ENCODE measurements around the gene ITGB6. TPM values are rescaled to one million over a fixed set of nuclear protein-coding genes. Genes with fewer than 3 reads are reported as not detected.

The ITGB6 gene
- total RNA-seq, 1 donor from 2014 or later, result 17.2 TPM

- H3K36me3 ChIP-seq, result no peaks in the 10 kb centered on the region
- no peak overlapping the region for H3K4me3 ChIP-seq
- TF ChIP-seq POLR2AphosphoS5 (IDR thresholded peaks at IDR 0.05; ENCODE audit: insufficient read depth in 1 of 2, low read depth in 1 of 2), result peak in 1 of 2 donors; percentile 6
- no peak for TF ChIP-seq POLR2A (IDR thresholded peaks at IDR 0.05)
- TF ChIP-seq CTCF (IDR thresholded peaks at IDR 0.05), result no peak
- H3K27me3 ChIP-seq, result no peaks in the 10 kb centered on the region
- H3K27ac ChIP-seq, result peak overlapping the region; percentile 65
- no peak for DNase-seq (ENCODE audit: extremely low spot score in 2 of 2)
- H3K9me3 ChIP-seq, result no peaks in the 10 kb centered on the region
- intact Hi-C loops (cut with DNase I), result no loop called here
- peaks cover 54% of the 10 kb centered on the region for H3K4me1 ChIP-seq
These were observed 21.6 kb upstream of the ITGB6 start for GRCh38 chr2:160221391-160222276.

GRCh38 chr2:160220545-160221009 is 20.5 kb upstream of the ITGB6 start:
- H3K27ac ChIP-seq, result no peak overlapping the region
- H3K36me3 ChIP-seq, result no peaks in the 10 kb centered on the region
- TF ChIP-seq POLR2A (IDR thresholded peaks at IDR 0.05) (no peak), POLR2AphosphoS5 (IDR thresholded peaks at IDR 0.05; ENCODE audit: insufficient read depth in 1 of 2, low read depth in 1 of 2) (peak in 1 of 2 donors; percentile 36), CTCF (IDR thresholded peaks at IDR 0.05) (no peak)
- no peak for DNase-seq (ENCODE audit: extremely low spot score in 2 of 2)
- H3K27me3 ChIP-seq, result no peaks in the 10 kb centered on the region
- peaks cover 47% of the 10 kb centered on the region for H3K4me1 ChIP-seq
- H3K9me3 ChIP-seq, result no peaks in the 10 kb centered on the region
- no peak overlapping the region for H3K4me3 ChIP-seq
- intact Hi-C loops (cut with DNase I), result no loop called here

- TF ChIP-seq POLR2A (IDR thresholded peaks at IDR 0.05), result no peak
- no peak for TF ChIP-seq POLR2AphosphoS5 (IDR thresholded peaks at IDR 0.05; ENCODE audit: insufficient read depth in 1 of 2, low read depth in 1 of 2)
- TF ChIP-seq CTCF (IDR thresholded peaks at IDR 0.05), result no peak
- H3K9me3 ChIP-seq, result no peaks in the 10 kb centered on the region
- no peaks in the 10 kb centered on the region for H3K36me3 ChIP-seq
- H3K27me3 ChIP-seq, result no peaks in the 10 kb centered on the region
- H3K27ac ChIP-seq, result peak overlapping the region; percentile 13
- no peak for DNase-seq (ENCODE audit: extremely low spot score in 2 of 2)
- H3K4me1 ChIP-seq, result peaks cover 42% of the 10 kb centered on the region
- intact Hi-C loops (cut with DNase I), result no loop called here
- H3K4me3 ChIP-seq, result no peak overlapping the region
These were observed 20.0 kb upstream of the ITGB6 start for GRCh38 chr2:160220026-160220425.

- intact Hi-C loops (cut with DNase I), result no loop called here
- TF ChIP-seq POLR2A (IDR thresholded peaks at IDR 0.05) (no peak), CTCF (IDR thresholded peaks at IDR 0.05) (no peak), POLR2AphosphoS5 (IDR thresholded peaks at IDR 0.05; ENCODE audit: insufficient read depth in 1 of 2, low read depth in 1 of 2) (no peak)
- Histone ChIP-seq H3K9me3 (no peaks in the 10 kb centered on the region), H3K4me3 (no peak overlapping the region), H3K27ac (no peak overlapping the region), H3K4me1 (peaks cover 13% of the 10 kb centered on the region), H3K36me3 (no peaks in the 10 kb centered on the region), H3K27me3 (no peaks in the 10 kb centered on the region)
- DNase-seq (ENCODE audit: extremely low spot score in 2 of 2), result no peak
These were observed 14.7 kb upstream of the ITGB6 start for GRCh38 chr2:160214461-160215445.

Measured in vagina (tissue), 2 donors.